COLO668 (cell line): ENCODE results near the gene HIBADH.
A peak's percentile ranks its signal among the peaks of the same experiment; 100 is the strongest.
"Not testable (repeated sequence)": the region's sequence is repeated elsewhere in the genome, so short reads cannot be mapped to it uniquely, and the experiment has no call there.

Experiments used
- DNase-seq: peaks from one replicate; lab custom pipeline; 2025; ENCODE audit not compliant: unreplicated experiment; lab: John Stamatoyannopoulos, UW

The HIBADH gene

DNA sequence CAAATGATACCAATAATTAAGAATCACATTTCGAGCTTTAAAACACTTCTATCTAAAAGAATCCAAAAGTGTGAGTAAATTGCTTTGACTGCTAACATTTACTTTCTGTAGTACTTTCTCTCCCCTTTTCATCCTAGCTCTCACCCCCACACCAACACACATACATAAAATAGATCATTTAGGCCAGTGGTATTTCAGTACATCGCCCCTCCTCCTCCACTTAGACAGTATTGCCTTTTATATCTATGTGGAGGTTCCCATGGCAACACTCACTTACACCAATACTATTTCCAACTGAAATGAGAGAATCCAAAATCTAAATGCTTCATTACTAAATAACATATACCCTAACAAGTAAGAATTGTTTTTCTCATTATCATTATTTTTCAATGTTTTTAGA, 58.9 kb downstream of the HIBADH start:
- DNase-seq, result no peak

DNA sequence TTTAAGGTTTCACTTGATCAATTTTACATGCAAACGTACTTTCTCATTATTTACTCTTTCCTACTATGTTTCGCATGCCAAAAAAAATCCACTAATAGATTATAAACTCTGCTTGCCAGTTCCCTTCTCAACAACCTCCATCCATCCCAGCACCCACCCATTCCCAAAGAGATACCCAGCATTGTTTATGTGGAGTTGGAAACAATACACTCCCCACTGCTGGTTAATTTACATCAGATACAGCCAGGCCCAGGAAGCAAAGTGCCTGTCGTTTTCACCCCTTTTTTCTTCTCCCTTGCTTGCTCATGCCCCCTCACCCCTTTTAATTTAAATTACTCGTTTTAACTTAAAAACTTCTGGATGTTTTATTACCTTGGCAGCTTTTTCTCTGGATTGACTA, 59.9 kb downstream of the HIBADH start:
- DNase-seq, result no peak

DNA sequence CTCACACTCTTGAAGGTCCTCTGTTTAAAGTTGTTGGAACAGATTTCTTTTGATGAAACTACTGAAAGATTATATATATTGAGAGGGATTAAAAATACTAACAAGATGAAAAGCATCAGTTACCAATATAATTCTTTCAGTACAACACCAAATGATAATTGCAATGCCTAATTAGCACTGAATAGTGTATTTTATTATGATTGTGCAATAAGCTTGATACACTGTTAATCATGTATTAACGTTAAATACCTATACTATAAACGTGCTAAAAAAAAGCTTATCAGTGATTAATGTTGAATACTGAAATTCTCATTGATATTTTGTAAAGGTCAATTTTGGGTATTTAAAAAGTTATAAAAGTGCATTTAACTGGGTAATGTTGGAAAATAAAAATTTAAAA, 61.5 kb downstream of the HIBADH start:
- no peak for DNase-seq

DNA sequence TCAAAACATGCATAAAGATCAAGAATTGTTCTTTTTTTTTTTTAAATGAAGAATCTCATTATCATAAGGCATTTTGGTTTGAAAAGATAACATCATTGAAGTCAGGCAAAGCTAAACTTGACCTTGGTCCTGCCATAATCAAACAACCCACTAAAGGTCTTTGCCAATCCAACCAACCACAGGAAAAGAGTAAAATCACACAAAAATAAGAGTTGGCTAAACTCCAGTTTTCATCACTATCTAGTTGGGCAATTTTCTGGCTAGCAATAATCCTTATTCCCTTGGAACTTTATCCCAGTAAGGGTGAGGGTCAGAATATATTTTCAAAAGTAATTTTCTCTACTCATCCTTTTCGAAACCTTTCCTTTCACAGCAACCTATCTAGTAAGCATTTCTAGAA, 62.4 kb downstream of the HIBADH start:
- no peak for DNase-seq

DNA sequence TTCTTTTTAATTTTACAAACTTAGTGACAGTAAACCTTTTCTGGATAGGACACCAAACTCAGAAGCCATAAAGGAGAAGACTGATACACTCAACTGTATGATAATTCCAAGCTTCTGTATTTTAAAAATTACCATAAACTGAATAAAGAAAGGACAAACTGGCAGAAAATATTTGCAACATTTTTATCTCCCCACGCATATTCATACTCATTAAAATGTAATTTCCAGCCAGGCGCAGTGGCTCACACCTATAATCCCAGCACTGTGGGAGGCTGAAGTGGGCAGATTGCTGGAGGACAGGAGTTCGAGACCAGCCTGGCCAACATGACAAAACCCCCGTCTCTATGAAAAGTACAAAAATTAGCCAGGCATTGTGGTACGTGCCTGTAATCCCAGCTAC, 67.7 kb downstream of the HIBADH start:
- no peak for DNase-seq

DNA sequence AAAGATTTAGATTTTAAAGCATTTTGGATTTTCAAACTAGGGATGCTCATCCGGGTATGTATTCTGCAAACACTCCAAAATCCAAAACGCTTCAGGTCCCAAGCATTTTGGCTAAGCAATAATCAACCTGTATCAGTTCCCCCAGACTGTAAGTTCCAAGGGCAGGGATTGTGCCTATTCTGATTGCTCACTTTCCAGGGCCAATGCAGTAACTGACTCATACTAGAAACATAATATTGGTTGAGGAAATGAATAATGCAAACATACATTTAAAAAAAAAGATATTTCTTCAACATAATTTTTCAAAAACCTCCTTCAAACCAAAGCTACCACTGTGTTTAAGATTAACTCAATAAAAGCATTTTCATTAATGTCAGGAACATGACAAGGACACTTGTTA, 69.5 kb downstream of the HIBADH start:
- DNase-seq, result no peak

DNA sequence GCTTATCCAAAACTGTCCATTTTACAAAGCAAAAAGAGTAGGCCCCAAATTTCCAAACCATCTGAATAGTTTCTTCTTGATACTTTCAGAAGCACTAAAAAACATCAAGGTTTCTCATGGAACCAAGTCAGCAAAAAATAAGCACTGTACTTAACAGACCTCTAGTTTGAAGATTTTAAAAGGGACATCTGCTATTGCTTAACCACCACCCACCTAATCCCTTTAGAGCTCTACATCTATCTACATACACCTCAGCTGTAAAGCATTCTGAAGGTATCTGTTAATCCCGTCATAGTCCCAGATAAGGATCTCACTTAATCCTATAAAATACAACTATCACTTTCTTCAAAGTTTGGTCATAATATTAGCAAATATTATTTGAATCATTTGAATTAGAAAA, 72.3 kb downstream of the HIBADH start:
- DNase-seq, result no peak

DNA sequence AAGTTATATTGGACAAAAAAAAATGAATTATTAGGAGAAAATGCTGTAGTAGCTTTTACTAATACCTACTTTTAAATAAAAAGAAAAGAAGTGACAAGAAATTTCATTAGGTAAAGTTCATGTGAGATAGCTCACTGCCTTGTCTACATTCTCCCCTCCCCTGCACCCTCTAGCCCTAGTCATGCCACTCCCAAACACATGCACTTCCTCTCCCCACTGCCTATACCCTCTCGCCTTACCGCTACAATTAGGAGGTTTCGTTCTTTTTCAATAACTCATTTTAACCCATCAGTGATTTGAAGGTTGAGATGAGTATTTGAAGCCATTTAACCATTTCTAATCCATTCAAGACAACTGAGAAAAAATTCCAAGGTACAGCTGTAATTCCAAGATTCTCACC, 75.3 kb downstream of the HIBADH start:
- no peak for DNase-seq

DNA sequence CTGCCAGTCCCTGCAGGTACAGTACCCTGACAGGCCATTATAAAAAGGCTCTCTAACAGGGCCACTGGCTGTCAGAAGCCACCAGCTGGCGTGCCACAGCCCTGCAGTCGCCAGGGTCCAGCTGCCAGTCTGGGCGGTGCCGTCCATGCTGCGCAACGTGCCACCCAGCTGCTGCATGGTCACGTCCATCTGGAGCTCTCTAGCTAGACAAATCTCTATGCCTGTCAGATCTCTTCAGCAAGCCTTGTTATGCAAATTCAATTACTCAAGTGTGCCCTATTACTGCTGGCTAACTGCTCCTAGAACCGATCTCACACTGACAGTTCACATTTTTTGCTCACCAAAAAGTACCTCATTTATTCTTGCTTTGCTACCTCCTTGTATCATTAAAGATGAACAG, 75.9 kb downstream of the HIBADH start:
- DNase-seq, result peak; percentile 37

DNA sequence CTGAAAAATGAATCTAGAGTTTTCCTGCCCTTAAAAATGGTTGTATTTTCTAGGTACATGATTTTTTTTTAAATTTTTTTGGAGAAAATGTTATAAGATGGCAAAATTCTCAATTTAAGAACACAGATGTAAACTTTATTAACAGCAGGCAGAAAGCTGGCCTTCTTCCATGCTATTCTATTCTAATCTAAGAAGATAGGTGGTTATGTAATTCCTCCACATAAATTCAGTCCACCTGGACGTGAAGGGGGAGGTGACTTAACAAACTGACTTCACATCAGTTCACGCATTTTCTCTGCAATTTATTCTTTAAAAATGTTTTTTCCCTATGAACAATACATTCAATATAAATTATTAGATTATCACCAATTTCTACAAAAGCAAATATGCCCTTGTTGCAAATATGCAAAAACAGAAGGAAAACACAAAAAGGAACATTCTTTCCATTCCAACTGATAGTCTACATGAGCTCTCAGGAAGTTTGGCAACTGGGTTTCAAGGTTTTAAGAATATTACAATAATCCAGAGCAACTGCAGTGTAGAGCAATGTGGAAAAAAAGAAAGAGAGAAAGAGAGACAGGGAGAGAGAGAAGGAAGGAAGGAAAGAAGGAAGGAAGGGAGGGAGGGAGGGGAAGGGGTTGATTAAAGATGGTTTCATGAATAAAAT, 76.8 kb downstream of the HIBADH start:
- no peak for DNase-seq

DNA sequence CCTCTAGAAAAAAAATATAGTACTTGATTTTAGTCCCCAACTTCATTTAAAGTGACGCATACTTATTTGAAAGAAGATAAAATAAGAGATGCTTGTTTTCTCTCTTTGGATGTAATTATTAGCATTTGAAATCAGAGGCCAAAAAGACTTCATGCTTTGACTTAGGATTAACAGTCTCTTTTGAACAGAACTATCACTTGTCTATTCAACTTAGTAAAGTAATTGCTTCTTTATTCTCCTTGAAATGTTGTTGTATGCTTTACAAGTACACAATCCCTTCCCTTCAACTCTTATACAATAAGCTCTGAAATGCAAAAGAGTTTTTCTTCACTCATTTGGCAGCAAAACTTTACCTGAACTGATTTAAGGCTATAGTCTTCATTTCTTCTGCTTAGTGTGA, 80.8 kb downstream of the HIBADH start:
- no peak for DNase-seq

DNA sequence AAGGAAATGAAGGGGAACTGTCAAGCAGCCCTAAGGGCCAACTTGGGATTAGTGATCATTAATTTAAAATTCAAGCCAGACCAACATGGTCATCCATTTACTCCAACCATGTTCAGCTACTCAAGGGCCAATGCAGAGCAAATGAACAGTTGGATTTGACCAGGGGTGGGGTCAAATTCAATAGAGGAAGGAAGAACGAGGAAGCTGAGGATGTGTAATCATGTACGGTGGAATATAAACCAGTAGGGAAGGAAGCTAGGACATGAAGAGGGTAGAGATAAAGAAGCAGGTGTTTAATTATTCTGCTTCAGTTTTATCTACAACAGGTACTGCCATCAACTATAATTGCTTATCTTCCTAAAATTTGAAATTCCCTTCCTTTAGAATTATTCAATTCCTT, 81.6 kb downstream of the HIBADH start:
- DNase-seq, result no peak

DNA sequence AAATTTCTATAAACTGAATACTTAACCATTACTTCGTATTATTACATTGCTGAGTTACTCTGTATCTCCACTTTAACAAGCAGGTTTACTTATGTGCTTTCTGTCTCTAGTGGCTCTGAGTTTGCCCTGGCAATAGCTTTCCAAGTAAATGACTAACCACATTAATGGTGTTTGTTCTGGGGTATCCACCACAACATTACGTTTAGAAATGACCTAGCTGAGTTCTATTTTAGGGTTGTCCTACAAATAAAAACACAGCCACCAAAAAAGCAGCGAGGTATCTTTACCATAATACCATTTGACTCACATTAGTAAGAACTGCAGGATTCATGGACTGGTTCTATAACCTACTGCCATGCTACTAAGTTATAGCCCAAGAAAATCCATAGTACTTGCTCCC, 83.1 kb downstream of the HIBADH start:
- DNase-seq, result no peak

DNA sequence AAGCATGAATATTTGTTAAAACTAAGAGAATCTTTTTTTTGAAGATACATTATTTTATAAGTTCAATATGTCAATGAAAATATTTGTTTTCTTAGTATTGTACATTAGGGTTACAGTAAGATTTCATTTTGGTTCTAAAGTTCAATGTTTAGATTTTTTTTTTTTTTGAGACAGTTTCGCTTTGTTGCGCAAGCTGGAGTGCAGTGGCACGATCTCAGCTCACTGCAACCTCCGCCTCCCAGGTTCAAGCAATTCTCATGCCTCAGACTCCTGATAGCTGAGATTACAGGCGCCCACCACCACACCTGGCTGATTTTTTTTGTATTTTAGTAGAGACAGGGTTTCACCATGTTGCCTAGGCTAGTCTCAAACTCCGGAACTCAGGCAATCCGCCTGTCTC, 84.5 kb downstream of the HIBADH start:
- DNase-seq, result not testable (repeated sequence)

DNA sequence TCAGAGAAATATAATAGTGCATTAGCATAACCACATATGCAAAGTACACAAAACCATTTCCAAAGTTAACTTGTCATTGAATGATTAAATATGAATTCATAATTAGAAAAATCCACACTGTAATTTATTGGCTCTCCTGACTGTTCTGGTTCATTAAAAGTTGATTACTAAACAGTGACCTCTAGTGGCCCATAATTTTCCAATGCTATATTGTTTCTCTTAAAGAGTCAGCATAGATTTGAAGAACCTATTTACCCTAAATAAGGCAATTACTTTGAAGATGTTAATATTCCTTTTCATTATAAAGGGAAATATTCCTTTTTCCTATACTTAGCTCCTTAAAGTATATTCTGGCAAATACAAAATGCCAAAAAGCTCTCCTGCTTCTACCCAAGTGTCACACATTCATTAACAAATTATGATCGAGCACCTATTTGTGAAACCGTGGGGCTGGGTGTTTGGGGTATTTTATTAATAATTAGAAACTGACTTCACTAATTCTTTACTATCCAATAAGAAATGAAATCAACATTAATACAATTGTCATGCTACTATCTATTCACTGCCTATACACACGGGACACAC, 86.2 kb downstream of the HIBADH start:
- DNase-seq, result no peak

DNA sequence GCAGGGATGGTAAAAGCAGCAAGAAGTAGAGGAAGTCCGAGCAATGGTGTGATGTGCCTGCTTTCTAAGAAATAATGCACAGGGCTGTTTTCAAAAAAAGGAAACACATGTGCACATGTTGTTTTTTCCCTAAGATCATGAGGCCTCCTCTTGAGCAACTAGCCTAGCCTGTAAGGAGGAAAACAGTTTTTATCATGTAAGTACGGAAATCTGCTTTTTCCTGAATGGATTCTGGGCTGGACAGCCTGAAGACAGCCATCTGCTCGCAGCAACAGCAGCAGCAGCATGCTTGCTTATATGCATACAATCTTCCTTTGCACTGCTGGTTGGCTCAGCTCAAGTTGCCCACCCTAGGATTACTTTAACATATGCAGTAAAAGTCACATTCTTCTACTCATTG, 87.1 kb downstream of the HIBADH start:
- no peak for DNase-seq

DNA sequence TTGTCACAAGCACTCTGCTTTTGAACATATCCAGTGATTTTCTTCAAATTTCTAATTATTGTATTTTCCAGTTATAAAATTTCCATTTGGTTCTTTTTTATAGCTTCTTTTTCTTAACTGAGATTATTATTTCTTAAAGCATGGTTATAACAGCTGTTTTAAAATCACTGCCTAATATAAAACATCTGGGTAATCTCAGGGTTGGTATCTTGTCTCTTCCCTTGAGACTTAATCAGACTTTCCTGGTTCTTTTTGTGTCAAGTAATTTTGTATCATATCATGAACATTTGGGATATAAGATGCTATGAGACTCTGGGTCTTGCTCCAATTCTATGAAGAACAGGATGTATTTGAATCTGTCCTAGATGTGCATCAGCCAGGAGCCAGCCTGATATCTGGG, 93.6 kb downstream of the HIBADH start:
- DNase-seq, result no peak

DNA sequence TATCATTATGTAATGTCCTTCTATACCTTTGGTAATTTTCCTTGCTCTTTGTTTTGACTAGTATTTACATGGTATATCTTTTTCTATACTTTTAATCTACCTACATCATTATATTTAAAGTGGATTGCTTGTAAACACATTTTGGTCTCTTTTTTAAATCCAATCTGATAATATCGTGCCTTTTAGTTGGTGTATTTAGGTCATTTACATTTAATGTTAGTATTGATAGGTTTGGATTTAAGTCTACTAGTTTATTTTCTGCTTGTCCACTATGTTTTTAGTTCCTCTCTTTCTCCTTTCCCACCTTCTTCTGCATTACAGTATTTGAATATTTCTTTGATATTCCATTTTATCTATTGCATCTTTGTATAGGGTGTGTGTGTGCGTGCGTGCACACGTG, 95.4 kb downstream of the HIBADH start:
- no peak for DNase-seq

DNA sequence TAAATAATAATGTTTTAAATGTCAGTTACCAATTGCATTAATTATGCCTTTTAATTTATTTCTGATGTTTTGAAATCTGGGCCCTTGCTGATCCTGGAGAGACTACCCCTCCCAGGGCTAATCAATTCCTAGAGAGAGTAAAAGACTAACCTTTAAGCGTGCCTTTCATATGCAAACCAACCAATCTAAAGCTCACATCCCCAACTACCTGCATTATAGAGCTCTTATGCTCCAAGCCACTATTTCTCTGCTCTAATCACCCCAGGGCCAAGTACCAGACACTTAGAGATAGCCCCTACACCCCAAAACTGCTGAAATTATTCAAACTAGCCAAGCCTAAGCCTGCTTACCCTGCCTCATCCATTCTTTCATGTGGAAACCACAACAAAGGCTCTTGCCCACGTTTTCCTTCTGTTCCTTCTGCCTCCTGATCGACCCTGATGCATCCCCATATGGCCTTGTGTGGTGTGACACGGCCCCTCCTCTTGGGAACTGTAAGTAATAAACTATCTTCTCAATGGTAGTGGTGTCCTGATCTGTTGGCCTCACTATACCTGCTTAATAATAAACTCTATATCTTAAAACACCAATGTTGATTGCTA, 97.7 kb downstream of the HIBADH start:
- no peak for DNase-seq

DNA sequence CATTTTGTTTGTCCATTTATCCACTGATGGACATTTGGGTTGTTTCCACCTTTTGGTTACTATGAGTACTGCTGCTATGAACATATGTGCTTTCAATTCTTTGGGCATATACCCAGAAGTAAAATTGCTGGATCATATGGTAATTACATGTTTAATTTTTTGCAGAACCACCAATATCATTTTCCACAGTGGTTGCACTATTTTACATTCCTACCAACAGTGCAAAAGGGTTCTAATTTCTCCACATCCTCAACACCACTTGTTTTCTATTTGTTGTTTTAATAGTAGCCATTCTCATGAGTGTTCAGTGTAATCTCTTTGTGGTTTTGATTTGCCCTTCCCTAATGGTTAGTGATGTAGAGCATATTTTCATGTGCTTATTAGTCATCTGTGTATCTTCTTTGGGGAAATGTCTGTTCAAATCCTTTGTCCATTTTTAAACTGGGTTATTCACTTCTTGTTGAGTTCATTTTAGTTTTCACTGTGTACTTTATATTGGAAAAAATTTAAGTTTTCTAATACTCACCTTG, 101.9 kb downstream of the HIBADH start:
- DNase-seq, result no peak

DNA sequence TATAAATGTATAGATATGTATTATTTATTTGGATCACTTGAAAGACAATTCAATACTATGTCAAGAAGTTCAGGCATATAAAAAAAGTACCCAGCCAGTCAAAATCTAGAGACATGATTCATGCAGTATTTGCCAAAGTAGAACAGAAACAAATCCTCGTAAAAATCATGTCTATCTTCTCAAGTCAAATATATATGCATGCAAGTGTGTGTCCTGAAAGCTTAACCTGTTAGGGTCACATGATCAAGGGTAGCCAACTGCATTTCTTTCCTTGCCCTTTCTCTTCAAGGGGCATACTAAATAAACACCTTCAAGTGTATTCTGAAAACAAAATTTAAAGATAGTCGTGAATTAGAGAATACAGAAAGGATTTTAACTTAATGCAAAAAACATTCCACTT, 107.0 kb downstream of the HIBADH start:
- DNase-seq, result no peak

DNA sequence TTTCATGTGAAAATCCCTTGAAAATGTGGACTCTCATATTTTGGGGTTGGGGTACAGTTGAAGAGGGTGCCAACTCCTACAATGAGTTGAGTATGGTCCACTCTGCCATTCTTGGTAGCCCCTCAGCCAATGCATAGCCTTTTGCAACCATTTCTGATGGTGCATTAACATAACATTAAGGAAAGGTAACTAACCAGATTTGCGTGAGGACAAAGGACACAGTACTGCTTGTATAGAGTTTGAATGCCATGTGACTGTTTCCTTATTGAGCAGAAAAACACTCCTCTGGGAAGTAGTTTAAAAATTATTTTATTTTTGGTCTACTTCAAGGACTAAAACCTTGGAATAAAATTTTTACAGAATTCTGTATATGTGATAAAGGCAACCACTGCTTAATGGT, 107.9 kb downstream of the HIBADH start:
- no peak for DNase-seq

DNA sequence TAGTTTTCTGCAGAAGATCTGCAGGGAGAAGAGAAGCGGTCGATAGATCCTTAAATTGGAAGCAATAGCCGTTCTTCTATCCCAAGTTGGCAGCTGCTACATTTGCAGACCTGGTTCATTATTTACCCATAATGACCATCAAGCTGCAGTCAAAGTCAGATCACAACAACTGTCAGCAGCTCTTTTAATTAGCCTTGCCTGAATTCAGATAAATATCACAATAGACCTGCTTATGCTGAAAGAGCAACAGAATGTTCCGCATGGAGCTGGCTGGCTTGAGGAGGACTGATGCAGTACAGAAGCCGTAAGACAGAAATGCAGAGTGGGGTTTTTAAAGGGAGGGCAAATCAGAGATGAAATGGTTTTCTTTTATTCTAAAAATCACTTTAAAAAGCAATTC, 109.4 kb downstream of the HIBADH start:
- no peak for DNase-seq
